Left colon (tissue), 2 donors: ENCODE data around the gene NAALADL2. TPM values are rescaled to one million over a fixed set of nuclear protein-coding genes. Genes with fewer than 3 reads are reported as not detected.
A peak's percentile ranks its signal among the peaks of the same experiment; 100 is the strongest.
"Not testable (repeated sequence)": the region's sequence is repeated elsewhere in the genome, so short reads cannot be mapped to it uniquely, and the experiment has no call there.

Experiments used
- ATAC-seq: fragments of 200-7000 bp; cut with Tn5 transposase; one replicate; pipeline ENCODE4 v1.9.1; 2020; ENCODE audit warnings: mild to moderate bottlenecking, moderate library complexity
- DNase-seq, 2 donors: peaks; one replicate each; pipeline ENCODE4 v3.0.0-alpha.2; 2020
- intact Hi-C, 2 donors: fragments of 100-400 bp; cut with DNase I in 1 of 2; cut with micrococcal nuclease in 1 of 2; formaldehyde crosslinking; loops; one replicate each; pipeline versions ENCODE4 v1.11.2 to v1.14.0; 2022; cut with DNase I, micrococcal nuclease
- total RNA-seq, 2 donors: library from RNA; stranded (reverse); fragmentation: NEBNext Ultra II Directional; extraction: Animal tissue kit (Norgen Biotek cat#: 25700); gene quantifications; one replicate each; pipeline ENCODE4 v1.2.1, GENCODE V29; 2021
- donor health status: DM: no; HTN: no; CAD: no.
- donor health status: DM: yes; HTN: yes; CAD: no.

The NAALADL2 gene
- total RNA-seq, 2 donors from 2014 or later: 20.7 to 21.1 TPM

DNA sequence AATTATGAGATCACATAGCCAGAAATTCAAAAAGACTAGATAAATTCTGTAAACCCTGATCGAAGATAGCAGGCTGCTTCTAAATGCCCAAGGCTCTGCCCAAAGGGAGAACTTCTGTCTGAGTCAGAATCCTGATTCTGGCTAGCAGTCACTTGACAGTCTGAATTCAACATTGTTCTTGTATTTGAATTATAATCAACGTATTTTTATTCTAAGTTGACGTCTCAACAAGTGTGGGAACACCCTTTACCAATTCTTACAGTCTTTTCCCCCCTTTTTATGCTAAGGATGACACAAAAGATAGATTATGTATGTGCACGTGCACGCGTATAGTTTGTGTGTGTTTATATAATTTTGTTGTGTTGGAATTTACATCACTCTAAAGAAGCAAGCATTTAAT lies 552.8 kb downstream of the NAALADL2 start:
- no peak for DNase-seq
- intact Hi-C loops: no loop called here
- ATAC-seq: no peak

DNA sequence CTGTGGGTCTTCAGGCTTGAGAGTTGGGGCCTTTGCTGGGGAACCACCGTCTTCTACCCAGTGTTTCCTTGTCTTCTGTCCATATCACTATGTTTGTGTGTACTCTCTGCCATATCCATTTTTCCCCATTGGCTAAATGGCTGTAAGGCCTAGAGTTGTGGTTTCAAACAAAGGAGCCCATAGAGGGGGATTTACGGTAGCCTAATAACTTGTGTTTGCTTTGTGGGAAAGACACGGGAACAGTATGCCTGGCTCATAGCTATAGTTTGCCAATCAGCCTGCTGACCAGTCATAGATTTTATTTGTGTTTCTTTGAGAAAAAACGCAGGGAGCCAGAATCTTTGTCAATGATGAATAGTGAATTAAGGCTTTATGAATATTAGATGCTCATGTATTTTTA lies 554.8 kb downstream of the NAALADL2 start:
- ATAC-seq (no peak), DNase-seq (no peak)
- intact Hi-C loops: no loop called here

GRCh38 chr3:175416600-175416999 lies 557.5 kb downstream of the NAALADL2 start:
- DNase-seq: no peak
- ATAC-seq: no peak
- intact Hi-C loops: no loop called here

DNA sequence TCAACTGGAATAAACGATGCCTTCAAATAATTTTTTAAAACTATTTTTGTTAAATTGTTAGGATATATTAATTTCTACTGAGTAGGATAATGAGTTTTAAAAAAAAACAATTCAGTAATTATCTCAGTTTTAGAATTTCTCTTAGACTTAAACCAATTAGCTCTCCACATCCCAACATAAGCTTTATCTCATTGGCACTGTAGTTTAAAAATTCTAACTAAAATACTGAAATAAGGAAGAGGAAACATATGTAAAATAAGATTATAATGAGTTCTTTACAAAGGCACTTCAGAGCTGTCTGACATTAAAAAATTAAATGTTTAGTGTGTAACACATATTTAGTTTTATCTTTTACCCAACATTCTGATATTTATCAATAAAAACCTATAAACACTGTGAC lies 558.3 kb downstream of the NAALADL2 start:
- no peak for ATAC-seq
- DNase-seq: no peak
- intact Hi-C loops: no loop called here

- ATAC-seq (no peak), DNase-seq (no peak)
- intact Hi-C loops: no loop called here
Observed at GRCh38 chr3:175421902-175422301, 562.8 kb downstream of the NAALADL2 start.

- intact Hi-C loops: no loop called here
- ATAC-seq: no peak
- no peak for DNase-seq
Observed at GRCh38 chr3:175422744-175423143, 563.6 kb downstream of the NAALADL2 start.

DNA sequence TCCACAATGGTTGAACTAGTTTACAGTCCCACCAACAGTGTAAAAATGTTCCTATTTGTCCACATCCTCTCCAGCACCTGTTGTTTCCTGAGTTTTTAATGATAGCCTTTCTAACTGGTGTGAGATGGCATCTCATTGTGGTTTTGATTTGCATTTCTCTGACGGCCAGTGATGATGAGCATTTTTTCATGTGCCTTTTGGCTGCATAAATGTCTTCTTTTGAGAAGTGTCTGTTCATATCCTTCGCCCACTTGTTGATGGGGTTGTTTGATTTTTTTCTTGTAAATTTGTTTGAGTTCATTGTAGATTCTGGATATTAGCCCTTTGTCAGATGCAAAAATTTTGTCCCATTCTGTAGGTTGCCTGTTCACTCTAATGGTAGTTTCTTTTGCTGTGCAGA lies 564.7 kb downstream of the NAALADL2 start:
- DNase-seq, intact Hi-C loops, ATAC-seq: not testable (repeated sequence)

- intact Hi-C loops: no loop called here
- DNase-seq (no peak), ATAC-seq (no peak)
Observed at GRCh38 chr3:175426805-175427204, 567.7 kb downstream of the NAALADL2 start.

DNA sequence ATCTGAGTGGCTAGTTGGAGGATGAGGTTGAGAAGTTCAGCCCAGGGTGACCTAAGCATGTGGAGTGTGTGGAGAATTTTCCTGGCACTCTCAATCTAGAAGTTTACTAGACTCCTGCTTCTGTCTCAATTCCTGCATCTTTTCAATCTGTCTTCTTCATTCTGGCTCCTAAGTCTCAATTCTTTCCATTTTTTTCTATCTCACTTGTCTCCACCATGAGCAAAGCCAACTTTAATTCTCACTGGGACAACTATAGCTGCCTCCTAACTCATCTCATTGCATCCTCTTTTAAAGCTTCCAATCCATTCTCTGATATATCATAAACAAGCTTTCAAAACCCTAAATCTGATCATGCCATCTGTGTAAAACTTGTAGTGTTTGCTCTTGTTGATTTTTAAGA lies 569.3 kb downstream of the NAALADL2 start:
- intact Hi-C loops: no loop called here
- DNase-seq (no peak), ATAC-seq (no peak)

- DNase-seq (no peak), ATAC-seq (peak; percentile 98)
- intact Hi-C loops: no loop called here
Observed at GRCh38 chr3:175430983-175431773, 572.0 kb downstream of the NAALADL2 start.

DNA sequence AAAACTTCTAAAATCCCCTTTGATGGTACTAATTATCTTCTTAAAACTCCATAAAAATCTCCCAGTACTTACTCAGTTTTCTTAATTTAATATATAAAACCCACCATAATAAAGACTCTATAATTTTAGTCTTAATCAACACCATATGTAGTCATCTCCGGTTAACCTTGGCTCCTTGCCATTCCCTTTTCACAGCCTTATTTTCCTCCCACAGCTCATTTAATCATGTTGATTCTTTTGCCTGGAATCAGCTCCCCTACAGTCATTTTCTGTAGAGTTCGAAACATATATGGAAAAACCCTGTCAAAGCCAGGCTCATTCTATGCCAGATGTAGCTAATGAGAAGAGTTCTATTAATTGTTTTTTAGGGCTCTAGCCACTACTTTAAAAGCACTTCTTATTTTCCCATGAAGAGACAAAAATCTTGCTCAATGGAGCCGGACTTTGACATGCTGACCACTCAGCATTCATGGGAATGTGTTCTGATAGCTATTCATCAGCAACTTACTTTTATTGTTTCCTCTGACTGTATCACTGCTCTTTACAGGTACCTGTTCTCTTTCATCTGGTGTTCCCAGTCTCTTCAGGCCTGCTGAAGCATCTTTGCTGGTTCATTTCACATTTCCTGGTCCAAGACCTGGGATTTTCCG lies 573.4 kb downstream of the NAALADL2 start:
- DNase-seq (no peak), ATAC-seq (no peak)
- intact Hi-C loops: no loop called here

DNA sequence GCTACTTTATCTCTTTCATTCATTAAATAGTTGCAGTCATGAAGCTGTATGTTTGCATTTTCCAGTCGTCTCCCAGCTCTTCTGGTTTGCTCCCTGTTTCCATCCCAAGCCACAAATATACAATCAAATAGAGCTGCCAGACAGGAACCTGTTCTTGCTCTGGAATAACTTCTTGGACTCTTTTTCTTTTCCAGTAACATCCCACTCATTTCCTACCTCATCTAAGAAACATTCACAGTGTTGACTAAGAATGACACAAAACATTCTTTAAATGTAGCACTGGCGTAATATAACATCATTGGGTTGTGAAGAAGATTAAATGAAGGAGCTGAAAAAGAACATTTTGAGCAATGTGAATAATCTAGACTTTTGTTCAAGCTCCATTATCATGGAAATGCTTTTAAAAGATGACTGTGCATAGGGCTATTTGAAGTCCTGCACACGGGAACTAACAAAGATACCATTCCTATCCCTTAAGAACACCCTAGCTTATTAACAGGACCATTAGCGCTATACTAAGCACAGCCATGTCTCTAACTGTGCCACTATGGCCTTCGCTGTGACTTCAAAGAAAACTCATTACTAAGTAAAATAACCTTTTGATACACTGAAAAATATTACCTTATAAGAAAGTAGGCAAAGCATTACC lies 574.0 kb downstream of the NAALADL2 start:
- ATAC-seq (no peak), DNase-seq (no peak)
- intact Hi-C loops: no loop called here

DNA sequence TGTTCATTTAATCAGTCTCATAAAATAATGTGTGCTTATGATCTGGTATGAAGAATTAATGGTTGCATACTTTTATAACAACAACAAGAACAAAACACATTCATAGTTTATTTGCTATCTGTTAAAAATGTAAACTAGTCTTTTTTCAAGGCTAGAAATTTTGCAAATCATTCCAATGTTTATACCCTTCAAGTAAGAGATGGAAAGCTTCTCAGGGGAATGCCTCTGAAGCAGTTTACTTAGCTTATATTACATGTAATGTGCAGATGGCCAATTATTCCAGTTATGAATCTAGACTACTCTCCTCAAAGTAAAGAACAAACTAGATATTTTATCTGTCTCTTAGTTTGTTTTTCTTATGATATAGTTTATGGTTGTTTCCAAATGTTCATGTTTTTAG lies 575.4 kb downstream of the NAALADL2 start:
- ATAC-seq: no peak
- no peak for DNase-seq
- intact Hi-C loops: no loop called here

GRCh38 chr3:175443682-175444081 lies 584.5 kb downstream of the NAALADL2 start:
- intact Hi-C loops: no loop called here
- ATAC-seq (no peak), DNase-seq (no peak)

DNA sequence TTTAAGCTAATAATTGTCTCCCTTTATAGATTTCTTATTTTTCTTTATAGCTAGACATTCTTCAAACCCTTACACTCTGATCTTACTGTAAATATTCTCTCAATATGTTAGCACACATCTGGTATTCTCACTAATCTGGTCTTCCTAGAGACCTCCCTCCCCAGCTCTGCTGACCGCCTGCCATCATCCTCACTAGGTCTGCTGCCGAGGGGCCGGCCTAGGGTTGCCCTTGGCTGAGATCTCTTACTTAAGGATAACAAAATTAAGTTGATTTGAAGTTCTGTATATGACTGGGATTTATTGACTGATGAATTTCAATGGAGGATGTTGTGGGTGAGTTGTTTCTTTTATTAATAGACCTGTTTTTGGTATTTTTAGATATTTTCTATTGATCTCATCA lies 586.6 kb downstream of the NAALADL2 start:
- no peak for ATAC-seq
- DNase-seq: no peak
- intact Hi-C loops: no loop called here

- no peak for DNase-seq
- ATAC-seq: no peak
Observed at GRCh38 chr3:175447521-175447920, 588.4 kb downstream of the NAALADL2 start.

DNA sequence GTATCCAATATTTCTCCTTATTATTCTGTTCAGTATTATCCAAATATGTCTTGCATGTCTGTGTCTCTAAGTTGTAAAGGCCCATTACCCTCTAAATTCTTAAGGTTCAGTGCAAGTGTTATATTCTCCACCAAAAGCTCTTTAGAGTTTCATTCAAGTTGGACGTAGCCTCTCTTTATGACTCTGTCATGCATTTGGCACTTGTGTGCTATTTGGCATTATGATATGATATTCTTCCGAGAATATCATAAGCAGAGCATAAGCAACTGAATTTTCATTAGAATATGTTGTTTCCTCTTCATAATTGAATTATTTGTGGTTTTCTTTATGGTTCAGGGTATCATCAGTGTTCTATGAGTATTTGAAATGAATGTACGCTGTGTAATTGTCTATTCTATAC lies 594.2 kb downstream of the NAALADL2 start:
- no peak for ATAC-seq
- intact Hi-C loops: no loop called here

More at GRCh38 chr3:175447521-175447920, 588.4 kb downstream of the NAALADL2 start:
- intact Hi-C loops: no loop called here

DNA sequence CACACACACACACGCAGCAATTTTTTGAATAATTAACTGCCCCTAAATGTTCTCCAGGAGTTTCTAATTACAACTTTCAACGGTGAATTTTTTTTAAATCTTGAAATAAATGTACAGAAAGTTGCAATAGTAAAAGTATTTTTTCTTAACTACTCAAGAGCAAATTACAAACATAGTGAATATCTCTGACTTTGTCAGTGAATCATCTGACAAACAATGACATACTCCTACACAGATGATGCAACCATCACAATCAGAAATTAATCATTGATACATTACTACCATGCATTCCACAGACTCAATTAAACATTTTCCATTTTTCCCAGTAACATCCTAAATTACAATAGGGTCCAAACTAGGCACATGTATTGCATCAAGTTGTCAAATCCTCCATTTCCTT lies 597.3 kb downstream of the NAALADL2 start:
- intact Hi-C loops: no loop called here
- ATAC-seq (no peak), DNase-seq (no peak)

More for the DNA sequence above, 594.2 kb downstream of the NAALADL2 start:
- no peak for DNase-seq

GRCh38 chr3:175457301-175457700 lies 598.2 kb downstream of the NAALADL2 start:
- DNase-seq (no peak), ATAC-seq (no peak)
- intact Hi-C loops: no loop called here

- intact Hi-C loops, ATAC-seq, DNase-seq: not testable (repeated sequence)
Observed at GRCh38 chr3:175460849-175461399, 601.8 kb downstream of the NAALADL2 start.
